H1 (cell line): ENCODE results near the gene SMAP1.

Experiments used
- FOSL1 ChIP-seq: IDR thresholded peaks from 2 replicates; pipeline ENCODE4 v1.6.1; 2011; ENCODE audit warnings: mild to moderate bottlenecking, low read depth, low read length, moderate library complexity; ENCODE audit not compliant: insufficient read depth
- NRF1 ChIP-seq: IDR thresholded peaks from 2 replicates; pipeline ENCODE4 v1.6.1; 2011; ENCODE audit warnings: mild to moderate bottlenecking, low read depth, low read length, improper control_type of control experiment
- POLR2AphosphoS5 ChIP-seq: IDR thresholded peaks from 2 replicates; pipeline ENCODE4 v1.6.1; 2011; ENCODE audit warnings: low read depth, low read length
- SIN3A ChIP-seq, 2 experiments: IDR thresholded peaks in 1 of 2; conservative IDR thresholded peaks in 1 of 2; 2 replicates each; pipeline ENCODE4 v1.6.1; 2011 to 2012; ENCODE audit warnings: low read length in 2 of 2, improper control_type of control experiment in 1 of 2, low read depth in 1 of 2, mild to moderate bottlenecking in 1 of 2

- TF ChIP-seq NRF1 (no peak), SIN3A (conservative IDR thresholded peaks at IDR 0.05 in 1 of 2, IDR thresholded peaks at IDR 0.05 in 1 of 2; ENCODE audit: low read depth in 1 of 2, low read length in 2 of 2) (no peak), FOSL1 (no peak), POLR2AphosphoS5 (no peak)
Observed at GRCh38 chr6:70901324-70901723, 233.6 kb downstream of the SMAP1 start.
